HG03060 (cell line): ENCODE results near the gene MYLK.
"Not testable (repeated sequence)": the region's sequence is repeated elsewhere in the genome, so short reads cannot be mapped to it uniquely, and the experiment has no call there.

Source experiments
- ATAC-seq: cut with Tn5 transposase; IDR thresholded peaks from one replicate; pipeline ENCODE4 v1.9.1; 2021; ENCODE audit warnings: low read depth, moderate number of reproducible peaks; ENCODE audit not compliant: unreplicated experiment

Gene MYLK, protein sequence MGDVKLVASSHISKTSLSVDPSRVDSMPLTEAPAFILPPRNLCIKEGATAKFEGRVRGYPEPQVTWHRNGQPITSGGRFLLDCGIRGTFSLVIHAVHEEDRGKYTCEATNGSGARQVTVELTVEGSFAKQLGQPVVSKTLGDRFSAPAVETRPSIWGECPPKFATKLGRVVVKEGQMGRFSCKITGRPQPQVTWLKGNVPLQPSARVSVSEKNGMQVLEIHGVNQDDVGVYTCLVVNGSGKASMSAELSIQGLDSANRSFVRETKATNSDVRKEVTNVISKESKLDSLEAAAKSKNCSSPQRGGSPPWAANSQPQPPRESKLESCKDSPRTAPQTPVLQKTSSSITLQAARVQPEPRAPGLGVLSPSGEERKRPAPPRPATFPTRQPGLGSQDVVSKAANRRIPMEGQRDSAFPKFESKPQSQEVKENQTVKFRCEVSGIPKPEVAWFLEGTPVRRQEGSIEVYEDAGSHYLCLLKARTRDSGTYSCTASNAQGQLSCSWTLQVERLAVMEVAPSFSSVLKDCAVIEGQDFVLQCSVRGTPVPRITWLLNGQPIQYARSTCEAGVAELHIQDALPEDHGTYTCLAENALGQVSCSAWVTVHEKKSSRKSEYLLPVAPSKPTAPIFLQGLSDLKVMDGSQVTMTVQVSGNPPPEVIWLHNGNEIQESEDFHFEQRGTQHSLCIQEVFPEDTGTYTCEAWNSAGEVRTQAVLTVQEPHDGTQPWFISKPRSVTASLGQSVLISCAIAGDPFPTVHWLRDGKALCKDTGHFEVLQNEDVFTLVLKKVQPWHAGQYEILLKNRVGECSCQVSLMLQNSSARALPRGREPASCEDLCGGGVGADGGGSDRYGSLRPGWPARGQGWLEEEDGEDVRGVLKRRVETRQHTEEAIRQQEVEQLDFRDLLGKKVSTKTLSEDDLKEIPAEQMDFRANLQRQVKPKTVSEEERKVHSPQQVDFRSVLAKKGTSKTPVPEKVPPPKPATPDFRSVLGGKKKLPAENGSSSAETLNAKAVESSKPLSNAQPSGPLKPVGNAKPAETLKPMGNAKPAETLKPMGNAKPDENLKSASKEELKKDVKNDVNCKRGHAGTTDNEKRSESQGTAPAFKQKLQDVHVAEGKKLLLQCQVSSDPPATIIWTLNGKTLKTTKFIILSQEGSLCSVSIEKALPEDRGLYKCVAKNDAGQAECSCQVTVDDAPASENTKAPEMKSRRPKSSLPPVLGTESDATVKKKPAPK (N-terminal part only)

DNA sequence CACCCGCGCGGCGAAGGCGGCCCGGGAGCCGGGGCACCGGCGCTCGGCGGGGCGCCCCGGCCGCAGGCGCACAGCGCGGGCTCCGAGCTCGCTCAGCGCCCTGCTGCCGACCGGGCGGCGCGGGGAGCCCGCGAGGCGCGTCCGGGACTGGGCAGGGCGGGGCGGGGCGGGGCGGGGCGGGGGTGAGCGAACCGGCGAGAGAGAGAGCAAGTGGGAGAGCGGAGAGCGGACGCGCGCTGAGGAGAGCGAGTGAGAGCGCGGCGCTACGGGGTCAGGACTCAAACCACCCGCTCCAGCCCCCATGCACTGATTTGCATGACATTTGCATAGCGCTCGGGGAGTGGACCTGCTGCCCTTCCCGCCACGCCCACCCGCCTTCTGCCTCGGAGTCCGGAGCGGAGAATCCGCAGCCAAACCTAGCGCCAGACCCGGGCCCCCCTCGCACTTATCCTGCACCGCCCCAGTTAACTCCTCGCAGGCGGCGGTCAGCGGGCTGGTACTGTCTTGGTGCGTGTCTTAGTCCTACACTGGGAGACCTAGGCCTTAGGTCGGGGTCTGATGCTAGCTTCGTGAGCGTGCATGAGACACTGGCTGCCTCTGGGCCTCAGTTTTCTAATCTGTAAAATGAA, at the start of gene MYLK:
MYLK (minus strand) TSS at position 130 of the 629 bp plus-strand sequence. CDS start 90,491 bp downstream, outside the sequence.
- no peak for ATAC-seq

DNA sequence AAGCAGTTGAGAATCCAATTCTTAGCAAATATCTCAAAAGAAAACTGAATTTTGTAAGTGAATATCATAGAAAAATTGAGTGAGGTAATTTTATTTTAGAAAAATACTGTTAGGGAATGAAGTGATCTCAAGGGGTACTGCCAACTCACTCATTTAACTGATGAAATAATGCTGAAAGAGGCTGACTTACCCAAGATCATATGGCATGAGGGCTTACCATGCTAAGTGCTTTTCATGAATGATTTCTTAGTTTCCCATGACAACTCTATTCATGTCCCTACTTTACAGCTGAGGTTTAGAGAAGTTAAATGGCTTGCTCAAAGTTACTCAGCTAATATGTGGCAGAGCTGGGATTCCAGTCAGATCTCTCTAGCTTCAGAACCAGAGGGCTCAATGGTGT, 46.3 kb upstream of the MYLK start:
- ATAC-seq, result no peak

DNA sequence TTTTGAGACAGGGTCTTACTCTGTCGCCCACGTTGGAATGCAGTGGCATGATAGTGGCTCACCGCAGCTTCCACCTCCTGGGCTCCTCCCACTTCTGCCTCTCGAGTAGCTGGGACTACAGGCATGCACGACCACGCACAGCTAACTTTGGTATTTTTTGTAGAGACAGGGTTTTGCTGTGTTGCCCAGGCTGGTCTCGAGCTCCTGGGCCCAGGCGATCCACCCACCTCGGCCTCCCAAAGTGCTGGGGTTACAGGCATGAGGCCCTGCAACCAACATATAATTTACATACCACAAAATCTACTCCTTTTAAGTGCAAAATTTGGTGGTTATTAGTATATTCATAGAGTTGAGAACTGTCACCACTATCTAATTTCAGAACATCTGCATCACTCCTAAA, 45.2 kb upstream of the MYLK start:
- ATAC-seq, result no peak

- ATAC-seq, result no peak
Observed at GRCh38 chr3:123926396-123926795, 42.3 kb upstream of the MYLK start.

GRCh38 chr3:123920868-123921267, 36.7 kb upstream of the MYLK start:
- no peak for ATAC-seq

- ATAC-seq, result no peak
Observed at GRCh38 chr3:123920383-123920782, 36.3 kb upstream of the MYLK start.

- ATAC-seq, result no peak
Observed at GRCh38 chr3:123919353-123919752, 35.2 kb upstream of the MYLK start.

- ATAC-seq, result no peak
Observed at GRCh38 chr3:123914829-123915228, 30.7 kb upstream of the MYLK start.

DNA sequence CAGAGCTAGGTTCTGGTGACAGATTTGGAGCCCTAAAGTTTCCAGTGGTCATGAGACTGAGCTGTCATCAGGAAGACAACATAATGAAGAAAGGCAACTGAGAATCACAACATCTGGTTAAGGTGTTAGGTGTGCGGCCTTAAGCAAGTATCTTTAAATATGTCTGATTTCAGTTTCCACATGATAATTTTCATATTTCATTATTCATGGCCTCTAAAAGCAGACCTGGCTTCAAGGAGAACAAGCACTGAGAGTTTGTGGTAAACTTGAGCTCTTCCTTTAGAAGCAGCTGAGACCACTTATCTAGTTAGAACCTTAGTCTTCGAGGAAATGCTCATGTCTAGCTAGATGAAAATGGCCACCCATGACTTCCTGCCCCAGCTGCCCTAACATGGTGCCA, 25.7 kb upstream of the MYLK start:
- no peak for ATAC-seq

GRCh38 chr3:123907720-123908119, 23.6 kb upstream of the MYLK start:
- no peak for ATAC-seq

- ATAC-seq, result no peak
Observed at GRCh38 chr3:123899300-123899865, 15.3 kb upstream of the MYLK start.

DNA sequence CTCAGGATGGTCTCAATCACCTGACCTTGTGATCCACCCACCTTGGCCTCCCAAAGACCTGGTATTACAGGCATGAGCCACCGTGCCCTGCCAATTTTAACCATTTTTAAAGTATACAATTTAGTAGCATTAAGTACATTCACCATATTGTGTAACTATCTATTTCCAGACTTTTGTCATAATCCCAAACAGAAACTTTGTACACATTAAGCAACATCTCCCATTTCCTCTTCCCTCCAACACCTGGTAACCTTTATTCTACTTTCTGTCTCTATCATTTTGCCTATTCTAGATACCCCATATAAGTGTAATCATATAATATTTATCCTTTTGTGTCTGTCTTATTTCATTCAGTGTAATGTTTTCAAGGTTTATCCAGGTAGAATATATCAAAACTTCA, 8.9 kb upstream of the MYLK start:
- no peak for ATAC-seq

DNA sequence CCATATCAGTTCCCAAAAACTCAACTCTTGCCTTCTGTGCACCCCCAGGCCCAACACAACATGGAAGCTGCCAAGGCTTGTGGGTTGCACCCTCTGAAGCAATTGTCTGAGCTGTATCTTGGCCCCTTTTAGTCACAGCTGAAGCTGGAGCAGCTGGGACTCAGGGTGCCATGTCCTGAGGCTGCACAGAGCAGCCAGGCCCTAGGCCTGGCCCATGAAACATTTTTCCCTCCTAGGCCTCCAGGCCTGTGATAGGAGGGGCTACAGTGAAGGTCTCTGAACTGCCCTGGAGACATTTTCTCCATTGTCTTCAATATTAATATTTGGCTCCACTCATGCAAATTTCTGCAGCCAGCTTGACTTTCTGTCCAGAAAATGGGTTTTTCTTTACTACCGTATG, 8.1 kb upstream of the MYLK start:
- no peak for ATAC-seq

DNA sequence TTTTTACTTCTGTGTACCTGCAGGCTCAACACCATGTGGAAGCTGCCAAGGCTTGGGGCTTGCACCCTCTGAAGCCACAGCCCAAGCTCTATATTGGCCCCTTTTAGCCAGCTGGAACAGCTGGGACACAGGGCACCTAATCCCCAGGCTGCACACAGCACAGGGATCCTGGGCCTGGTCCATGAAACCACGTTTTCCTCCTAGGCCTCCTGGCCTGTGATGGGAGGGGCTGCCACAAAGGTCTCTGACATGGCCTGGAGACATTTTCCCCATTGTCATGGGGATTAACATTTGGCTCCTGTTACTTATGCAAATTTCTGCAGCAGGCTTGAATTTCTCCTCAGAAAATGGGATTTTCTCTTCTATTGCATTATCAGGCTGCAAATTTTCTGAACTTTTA, 6.9 kb upstream of the MYLK start:
- ATAC-seq, result not testable (repeated sequence)

DNA sequence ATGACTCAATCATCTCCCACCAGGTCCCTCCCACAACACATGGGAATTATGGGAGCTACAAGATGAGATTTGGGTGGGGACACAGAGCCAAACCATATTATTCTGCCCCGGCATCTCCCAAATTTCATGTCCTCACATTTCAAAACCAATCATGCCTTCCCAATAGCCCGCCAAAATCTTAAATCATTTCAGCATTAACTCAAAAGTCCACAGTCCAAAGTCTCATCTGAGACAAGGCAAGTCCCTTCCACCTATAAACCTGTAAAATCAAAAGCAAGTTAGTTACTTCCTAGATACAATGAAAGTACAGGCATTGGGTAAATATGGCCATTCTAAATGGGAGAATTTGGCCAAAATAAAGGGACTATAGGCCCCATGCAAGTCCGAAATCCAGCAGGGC, 6.0 kb upstream of the MYLK start:
- not testable (repeated sequence) for ATAC-seq

DNA sequence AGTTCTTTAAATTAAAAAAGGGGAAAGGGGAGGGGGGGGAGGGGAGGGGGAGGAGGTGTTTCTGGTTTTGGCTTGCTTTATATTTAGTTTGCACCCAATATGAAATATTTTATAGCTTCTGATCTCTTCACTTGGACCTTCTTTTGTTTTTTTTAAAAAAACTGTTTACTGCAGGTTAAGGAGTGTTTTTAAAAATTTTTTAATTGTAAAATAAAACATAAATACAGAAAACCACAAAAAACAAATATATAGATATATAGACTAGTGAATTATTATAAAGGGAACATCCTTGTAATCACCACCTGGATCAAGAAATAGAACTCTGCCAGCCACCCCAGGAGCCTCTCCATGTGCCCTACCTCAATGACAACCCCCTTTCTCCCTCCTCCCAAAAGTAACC, 861 bp upstream of the MYLK start:
- no peak for ATAC-seq

DNA sequence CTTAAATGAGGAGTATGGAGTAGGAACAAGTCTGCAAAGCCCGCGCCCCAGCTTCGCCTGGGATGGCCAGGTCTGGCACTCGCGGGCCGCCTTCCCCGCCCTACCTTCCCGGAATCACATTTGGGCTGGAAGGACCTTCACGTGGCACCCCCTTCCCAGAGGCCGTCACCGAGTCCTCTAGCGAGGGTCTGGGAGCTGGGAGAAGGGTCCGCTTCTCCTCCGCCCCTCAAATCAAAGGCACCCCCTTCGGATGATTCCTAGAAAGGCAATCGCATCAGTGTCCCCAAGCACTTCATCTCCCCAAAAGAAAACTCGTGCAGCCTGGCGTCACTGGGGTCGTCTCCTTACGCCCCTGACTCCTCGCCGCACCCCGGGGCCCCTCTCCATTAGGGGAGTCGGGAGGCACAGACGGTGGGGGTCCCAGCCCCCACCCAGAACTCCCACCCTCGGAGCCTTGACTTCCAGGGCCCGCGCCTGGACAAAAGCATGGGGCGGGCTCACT, 380 bp downstream of the MYLK start:
- ATAC-seq, result no peak

GRCh38 chr3:123883111-123883510, 1.0 kb downstream of the MYLK start:
- no peak for ATAC-seq

DNA sequence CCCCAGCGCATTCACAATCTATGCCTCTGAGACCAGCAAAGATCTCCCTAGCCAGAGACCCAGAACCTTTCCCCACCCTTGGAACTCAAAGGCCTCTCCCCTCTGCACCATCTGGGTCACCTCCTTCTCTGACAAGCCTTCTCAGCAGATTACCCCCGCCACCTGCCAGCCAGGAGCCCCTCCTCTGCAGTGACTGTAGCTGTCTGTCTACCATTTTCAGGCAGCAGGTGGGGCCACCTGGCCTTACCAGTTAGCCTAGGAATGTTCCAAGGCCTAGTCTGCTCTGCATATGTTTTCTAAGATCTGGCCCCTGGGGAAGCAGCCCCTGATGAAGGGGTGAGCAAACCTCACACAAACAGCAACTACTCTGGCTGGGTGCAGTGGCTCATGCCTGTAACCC, 2.4 kb downstream of the MYLK start:
- ATAC-seq, result no peak

GRCh38 chr3:123880998-123881561, 3.1 kb downstream of the MYLK start:
- no peak for ATAC-seq
